Measurements from ENCODE around the gene MSH3. TPM values are rescaled to one million over a fixed set of nuclear protein-coding genes. Genes with fewer than 3 reads are reported as not detected.
"Not testable (repeated sequence)": the region's sequence is repeated elsewhere in the genome, so short reads cannot be mapped to it uniquely, and the experiment has no call there.

Gene MSH3
- total RNA-seq, 1 experiment from 2014 or later = 8.4 TPM

GRCh38 chr5:80755626-80756025 is 101.2 kb downstream of the MSH3 start:
- no peak for DNase-seq (ENCODE audit: low spot score)

DNA sequence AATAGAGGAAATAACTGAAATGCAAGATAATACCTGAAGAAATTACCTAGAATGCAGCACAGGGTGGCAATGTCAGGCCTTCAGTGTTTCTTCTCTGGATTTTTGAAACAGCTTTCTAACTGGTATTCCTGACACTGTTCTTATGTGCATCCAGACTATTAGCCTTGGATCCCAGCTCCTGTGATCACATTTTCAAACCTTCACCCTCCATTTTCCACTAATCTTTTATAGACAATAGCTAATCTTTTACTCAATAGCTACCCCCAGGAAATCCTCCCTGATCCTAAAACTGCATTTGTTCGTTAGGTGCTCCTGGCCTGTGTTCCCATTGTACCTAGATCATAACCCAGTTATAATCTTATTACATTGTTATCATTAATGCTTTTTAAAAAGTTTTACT is 101.8 kb downstream of the MSH3 start:
- DNase-seq (ENCODE audit: low spot score) = no peak

GRCh38 chr5:80757290-80757689 is 102.8 kb downstream of the MSH3 start:
- no peak for DNase-seq (ENCODE audit: low spot score)

DNA sequence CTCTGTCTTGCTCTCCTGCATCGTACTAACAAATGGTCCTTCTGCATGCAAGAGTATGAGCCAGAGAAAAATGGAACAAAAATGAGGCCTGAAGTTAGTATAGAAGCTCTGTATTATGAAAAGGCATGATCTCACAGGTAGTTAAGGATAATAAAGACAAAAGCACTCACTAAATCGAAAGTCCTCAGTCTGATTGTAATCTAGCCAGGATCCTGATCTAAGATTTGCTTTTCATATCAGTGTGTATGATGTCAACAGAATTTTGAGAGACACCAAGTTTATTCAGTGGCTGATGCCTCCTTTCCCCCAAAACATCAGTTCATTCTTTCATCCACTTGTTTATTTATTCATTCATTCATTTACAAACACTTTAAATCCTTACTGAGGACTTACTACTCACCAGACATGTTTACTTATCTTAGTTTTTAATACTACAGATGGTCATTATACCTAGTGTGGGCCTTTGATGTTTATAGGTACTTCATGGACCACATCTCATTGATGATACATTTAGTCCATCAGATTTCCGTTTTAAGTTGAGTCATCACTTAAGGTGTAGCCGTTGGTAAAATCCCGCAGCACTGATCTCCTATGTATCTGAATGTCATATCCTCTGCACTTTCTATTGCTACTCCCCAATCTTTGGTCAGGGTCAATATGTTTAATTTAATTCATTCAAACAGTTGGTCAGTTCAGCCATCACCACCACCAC is 105.6 kb downstream of the MSH3 start:
- no peak for DNase-seq (ENCODE audit: low spot score)

- no peak for DNase-seq (ENCODE audit: low spot score)
Measured at GRCh38 chr5:80760680-80761079, 106.2 kb downstream of the MSH3 start.

DNA sequence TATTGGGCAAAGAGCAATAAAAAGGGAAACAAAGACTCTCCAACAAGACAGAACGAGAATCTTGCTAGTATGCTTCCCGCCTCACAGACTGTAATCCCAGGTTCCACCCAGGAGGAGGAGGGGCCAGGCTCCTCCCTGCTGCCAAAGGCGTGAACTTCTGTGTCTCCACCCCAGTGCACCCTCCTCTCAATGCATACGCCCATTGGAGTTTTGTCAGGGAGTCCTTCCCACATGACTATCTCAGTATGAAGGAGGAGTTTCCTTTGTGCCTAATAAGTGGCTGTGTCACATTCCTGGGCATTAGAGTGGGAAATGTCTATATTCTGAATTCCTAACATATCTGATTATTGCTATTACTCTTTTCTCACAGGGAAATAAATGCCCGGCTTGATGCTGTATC is 106.7 kb downstream of the MSH3 start:
- no peak for DNase-seq (ENCODE audit: low spot score)

DNA sequence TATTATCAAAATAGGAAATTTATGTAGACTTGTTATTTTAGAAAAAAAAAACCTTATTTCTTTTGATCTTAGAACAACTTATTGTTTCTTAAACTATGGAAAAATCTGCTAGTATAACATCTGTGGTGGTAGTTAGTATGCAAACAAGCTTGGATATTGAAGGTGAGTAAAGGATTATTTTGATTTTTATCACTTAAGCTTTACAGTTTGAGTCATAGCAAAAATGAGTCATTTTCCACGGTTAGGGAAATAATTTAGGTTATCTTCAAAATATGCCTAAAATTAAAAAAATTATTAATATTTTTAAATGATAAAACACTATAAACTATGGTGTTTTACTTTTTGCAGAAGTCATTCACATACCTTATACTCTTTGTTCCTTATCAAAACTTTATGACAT is 107.5 kb downstream of the MSH3 start:
- DNase-seq (ENCODE audit: low spot score) = no peak

- DNase-seq (ENCODE audit: low spot score) = no peak
Measured at GRCh38 chr5:80762573-80762972, 108.1 kb downstream of the MSH3 start.

GRCh38 chr5:80763211-80763610 is 108.8 kb downstream of the MSH3 start:
- DNase-seq (ENCODE audit: low spot score) = no peak

DNA sequence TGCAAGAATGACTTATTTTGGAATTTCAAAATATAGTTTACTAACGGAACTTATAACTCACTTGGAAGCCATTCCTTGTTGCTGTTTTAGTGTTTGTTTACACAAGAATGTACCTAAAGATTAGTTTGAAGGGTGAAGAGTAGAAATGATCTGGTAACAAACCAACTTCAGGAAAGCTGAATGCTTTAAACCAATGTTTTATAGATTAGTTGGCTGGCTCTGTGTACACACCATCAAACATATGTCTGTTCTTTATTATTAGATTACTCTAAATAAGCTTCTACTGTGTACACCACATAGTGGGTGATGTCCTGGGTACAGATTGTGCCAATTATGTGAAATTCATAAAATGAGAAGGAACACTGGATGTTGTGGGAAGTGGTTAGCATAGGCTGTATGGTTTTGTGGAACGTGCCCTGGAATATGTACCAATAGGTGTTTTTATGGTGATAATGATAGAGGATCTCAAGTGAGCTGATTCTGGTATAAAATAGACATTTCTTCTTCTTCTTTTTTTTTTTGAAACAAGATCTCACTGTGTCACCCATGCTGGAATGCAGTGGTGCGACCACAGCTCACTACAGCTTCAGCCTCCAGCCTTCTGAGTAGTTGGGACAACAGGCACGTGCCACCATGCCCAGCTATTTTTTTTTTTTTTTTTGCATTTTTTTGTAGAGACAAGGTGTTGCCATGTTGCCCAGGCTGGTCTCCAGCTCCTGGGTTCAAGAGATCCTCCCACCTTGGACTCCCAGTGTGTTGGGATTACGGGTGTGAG is 109.6 kb downstream of the MSH3 start:
- DNase-seq (ENCODE audit: low spot score) = peak; percentile 76

DNA sequence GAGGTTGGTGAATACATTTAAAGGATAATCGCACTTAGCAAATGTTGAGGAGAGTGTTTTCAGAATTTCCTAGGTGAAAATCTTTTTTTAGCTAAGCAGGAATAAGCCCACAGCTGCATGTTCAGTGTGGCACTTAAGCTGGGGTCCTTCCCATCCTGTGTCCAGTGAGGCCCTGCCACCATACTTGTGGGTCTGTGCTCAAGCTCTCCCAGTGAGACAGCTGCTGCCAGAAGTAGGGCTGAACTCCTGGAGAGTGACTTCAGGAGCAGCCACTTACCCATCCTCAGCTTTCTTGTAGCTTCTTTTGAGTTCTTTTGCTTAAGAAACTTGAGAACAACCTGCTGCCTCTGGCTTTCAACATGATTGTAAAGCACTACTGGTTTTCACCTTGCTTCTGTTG is 110.3 kb downstream of the MSH3 start:
- no peak for DNase-seq (ENCODE audit: low spot score)

DNA sequence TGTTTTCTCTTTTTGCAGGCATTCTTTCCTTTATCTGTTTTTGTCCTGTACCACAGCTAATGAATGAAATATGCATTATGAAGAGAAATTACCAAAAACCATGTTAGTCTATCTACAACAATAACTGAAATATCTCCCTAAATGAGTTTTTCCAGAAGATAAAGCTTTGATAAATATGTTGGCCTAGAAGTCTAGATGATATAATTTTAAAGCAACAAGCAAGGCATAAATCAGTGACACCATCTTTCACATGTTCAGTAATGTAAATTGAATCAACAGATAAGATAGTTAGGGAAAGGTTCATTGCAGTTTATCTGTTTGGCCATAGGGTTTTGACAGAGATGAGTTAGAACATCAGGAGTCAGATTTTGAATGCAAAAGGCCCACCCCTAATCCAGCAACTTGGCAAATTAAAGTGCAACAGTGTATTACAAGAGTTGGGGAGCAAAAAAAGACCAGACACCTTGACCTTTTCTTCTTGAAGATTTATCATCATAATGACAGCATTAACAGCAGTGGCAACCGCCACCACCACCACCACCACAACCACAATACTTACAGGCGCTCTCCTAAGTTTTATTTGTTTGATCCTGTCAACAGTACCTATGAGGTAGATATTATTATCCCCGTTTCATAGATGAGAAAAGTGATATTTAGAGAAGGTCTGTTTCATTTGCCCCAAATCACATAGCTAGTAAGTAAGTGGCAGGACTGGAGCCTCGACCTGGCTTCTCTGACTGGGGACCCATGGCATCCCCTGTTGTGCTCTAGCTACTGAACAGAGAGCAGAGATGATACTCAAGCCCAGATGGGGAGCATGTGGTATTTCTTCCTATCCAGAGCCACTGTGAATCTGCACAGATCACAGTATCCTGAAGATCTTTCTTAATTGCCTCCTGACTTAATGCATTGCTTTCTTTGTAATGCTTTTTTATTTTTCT is 123.2 kb downstream of the MSH3 start:
- DNase-seq (ENCODE audit: low spot score) = no peak

- DNase-seq (ENCODE audit: low spot score) = no peak
Measured at GRCh38 chr5:80780024-80780423, 125.6 kb downstream of the MSH3 start.

GRCh38 chr5:80780761-80781285 is 126.4 kb downstream of the MSH3 start:
- no peak for DNase-seq (ENCODE audit: low spot score)

DNA sequence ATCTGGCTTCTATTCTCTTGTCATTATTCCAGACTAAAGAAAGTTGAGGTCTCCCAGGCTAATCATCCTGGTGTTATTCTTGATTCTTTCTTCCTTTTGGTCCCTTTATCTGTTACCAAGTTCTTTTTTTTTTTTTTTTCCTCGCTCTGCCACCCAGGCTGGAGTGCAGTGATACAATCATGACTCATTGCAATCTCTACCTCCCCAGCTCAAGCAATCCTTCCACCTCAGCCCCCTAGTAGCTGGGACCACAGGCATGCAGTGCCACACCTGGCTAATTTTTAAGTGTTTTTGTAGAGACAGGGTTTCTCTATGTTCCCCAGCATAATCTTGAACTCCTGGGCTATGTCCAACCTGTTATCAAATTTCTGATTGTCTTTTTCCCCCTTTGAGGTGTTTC is 126.9 kb downstream of the MSH3 start:
- DNase-seq (ENCODE audit: low spot score) = peak; percentile 27

GRCh38 chr5:80782626-80783025 is 128.2 kb downstream of the MSH3 start:
- no peak for DNase-seq (ENCODE audit: low spot score)

- DNase-seq (ENCODE audit: low spot score) = not testable (repeated sequence)
Measured at GRCh38 chr5:80783751-80784150, 129.3 kb downstream of the MSH3 start.

GRCh38 chr5:80784451-80784850 is 130.0 kb downstream of the MSH3 start:
- no peak for DNase-seq (ENCODE audit: low spot score)

GRCh38 chr5:80789319-80790016 is 135.0 kb downstream of the MSH3 start:
- DNase-seq (ENCODE audit: low spot score) = not testable (repeated sequence)

- no peak for DNase-seq (ENCODE audit: low spot score)
Measured at GRCh38 chr5:80790698-80791097, 136.2 kb downstream of the MSH3 start.

DNA sequence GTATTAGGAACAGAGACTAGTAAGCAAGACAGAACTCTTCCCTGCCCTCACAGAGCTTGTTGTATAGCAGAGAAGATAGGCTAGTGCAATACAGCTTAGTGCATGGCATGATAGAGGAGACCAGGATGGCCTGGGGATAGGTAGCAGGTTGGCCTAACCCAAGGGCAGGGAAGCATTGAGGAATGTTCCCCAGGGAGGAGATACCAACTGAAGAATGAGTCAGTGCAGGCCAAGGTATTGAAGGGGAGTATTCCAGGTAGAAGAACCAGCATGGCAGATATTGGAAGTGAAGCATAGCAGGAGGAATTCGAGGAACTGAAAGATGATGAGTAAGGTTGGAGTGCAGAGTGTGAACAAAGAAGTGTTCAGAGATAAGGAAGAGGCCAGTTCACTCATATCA is 138.9 kb downstream of the MSH3 start:
- no peak for DNase-seq (ENCODE audit: low spot score)

All from H4 (cell line).